ENCODE data around the gene TFAP2A. TPM values are rescaled to one million over a fixed set of nuclear protein-coding genes. Genes with fewer than 3 reads are reported as not detected.

TFAP2A gene
- total RNA-seq, 1 experiment from 2014 or later = 24.3 TPM

- no peak for DNase-seq (ENCODE audit: low read depth, low spot score)
- Histone ChIP-seq H3K9me2 (ENCODE audit: insufficient read depth) (no peaks in the 10 kb centered on the region), H3K4me3 (replicated peaks in 1 of 2; ENCODE audit: low read depth in 1 of 2, low read length in 2 of 2) (no peak overlapping the region), H4K20me1 (ENCODE audit: insufficient read depth) (no peaks in the 10 kb centered on the region), H3K9me3 (ENCODE audit: control insufficient read depth in 1 of 2, insufficient read depth in 1 of 2, low read depth in 1 of 2, low read length in 2 of 2) (no peaks in the 10 kb centered on the region), H2AFZ (ENCODE audit: low read depth, low read length, poor library complexity, severe bottlenecking) (no peak overlapping the region), H3K4me1 (ENCODE audit: control insufficient read depth in 1 of 2, insufficient read depth in 2 of 2, low read length in 2 of 2) (peaks cover 7 to 15% of the 10 kb centered on the region in 2 experiments; a peak in 3 of 4 replicates), H3K27me3 (ENCODE audit: insufficient read depth, low read length) (no peaks in the 10 kb centered on the region), H3K36me3 (ENCODE audit: control insufficient read depth in 1 of 2, insufficient read depth in 2 of 2, low read length in 2 of 2) (no peaks in the 10 kb centered on the region), H3K27ac (ENCODE audit: low read depth, low read length) (no peak overlapping the region), H3K79me2 (ENCODE audit: insufficient read depth, low read length) (no peaks in the 10 kb centered on the region), H3K9ac (ENCODE audit: low read length) (no peak overlapping the region), H3K4me2 (ENCODE audit: low read length) (no peak overlapping the region)
- intact Hi-C loops (cut with micrococcal nuclease) = no loop called here
- BruUV-seq (replicated peaks) = no TSS peak
- RAD21 ChIA-PET (ENCODE audit: low non-redundant PET in 1 of 2, low total read pairs in 2 of 2, uncharacterized antibody in 2 of 2, unreplicated experiment in 2 of 2) = no interaction called here
- CTCF ChIA-PET = no interaction called here
- TF ChIP-seq ATF3 (IDR thresholded peaks at IDR 0.05) (no peak), POLR2A (IDR thresholded peaks at IDR 0.05; ENCODE audit: borderline replicate concordance, extremely low read depth, insufficient read depth, insufficient read length) (no peak), FOSL1 (IDR thresholded peaks at IDR 0.05; ENCODE audit: low read depth) (no peak), ELF1 (IDR thresholded peaks at IDR 0.05; ENCODE audit: borderline replicate concordance, low read depth) (no peak), EGR1 (IDR thresholded peaks at IDR 0.05; ENCODE audit: low read depth) (no peak), JUND (IDR thresholded peaks at IDR 0.05) (no peak), YY1 (IDR thresholded peaks at IDR 0.05; ENCODE audit: extremely low read depth, insufficient replicate concordance, low read depth, low read length) (no peak), CBX3 (IDR thresholded peaks at IDR 0.05; ENCODE audit: low read depth) (no peak), SP1 (IDR thresholded peaks at IDR 0.05; ENCODE audit: low read depth) (no peak), ZFX (IDR thresholded peaks at IDR 0.05) (no peak), CTCF (IDR thresholded peaks at IDR 0.05 in 2 of 3, conservative IDR thresholded peaks at IDR 0.05 in 1 of 3; ENCODE audit: borderline replicate concordance in 1 of 3, insufficient read depth in 1 of 3, low read depth in 2 of 3, low read length in 2 of 3) (no peak), MAX (IDR thresholded peaks at IDR 0.05) (no peak)
- POLR2A ChIA-PET = no interaction called here
- ATAC-seq = no peak
These were observed 33.1 kb downstream of the TFAP2A start for GRCh38 chr6:10381830-10382208.
